HCT116 (cell line): ENCODE results near the gene ZNF780A. TPM values are rescaled to one million over a fixed set of nuclear protein-coding genes. Genes with fewer than 3 reads are reported as not detected.

Experiments
- ATAC-seq: fragments of 200-7000 bp; cut with Tn5 transposase; 2 replicates; pipeline ENCODE4 v1.9.1; 2020; ENCODE audit warnings: mild to moderate bottlenecking, moderate library complexity
- BruUV-seq: library from RNA; stranded (reverse); fragments of 400-500 nt; replicated peaks from 2 replicates; lab custom pipeline; 2021; lab: Mats Ljungman, UMichigan
- CTCF ChIA-PET: fragments of 300-600 bp; sonication (Branson Sonifier 250); formaldehyde crosslinking; loops from one replicate; lab custom pipeline; 2021; ENCODE audit warnings: antibody characterized with exemption; lab: Charles Lee
- POLR2A ChIA-PET: fragments of 300-600, 350-600 bp; sonication (Branson Sonifier 250); formaldehyde crosslinking; loops from one replicate; lab custom pipeline; 2021; ENCODE audit warnings: antibody characterized with exemption; lab: Charles Lee
- RAD21 ChIA-PET, 2 experiments: fragments of 300-600 bp; sonication (Branson Sonifier 250); formaldehyde crosslinking; loops; one replicate each; lab custom pipeline; 2023; ENCODE audit warnings: low total read pairs in 2 of 2; ENCODE audit not compliant: uncharacterized antibody in 2 of 2, unreplicated experiment in 2 of 2, low non-redundant PET in 1 of 2; lab: Charles Lee
- DNase-seq: peaks from one replicate; pipeline ENCODE4 v3.0.0-alpha.2; 2010; ENCODE audit warnings: low read depth, low spot score
- H2AFZ ChIP-seq: fragments of 200-600 bp; shearing (Covaris generic), sonication (generic); 2 replicates; pipeline ENCODE4 v1.6.1; 2017; ENCODE audit warnings: low read depth, mixed run types, mixed read lengths, antibody characterized with exemption, low read length; ENCODE audit not compliant: poor library complexity, severe bottlenecking
- H3K27ac ChIP-seq: 2 replicates; pipeline ENCODE4 v1.5.1; 2012; ENCODE audit warnings: low read depth, low read length
- H3K27me3 ChIP-seq: fragments of 200-600 bp; sonication (generic); 2 replicates; pipeline ENCODE4 v1.6.1; 2016; ENCODE audit warnings: mixed run types, low read length, mixed read lengths; ENCODE audit not compliant: insufficient read depth
- H3K36me3 ChIP-seq, 2 experiments: fragments of 200-500 bp in 1 of 2; fragments of 200-600 bp in 1 of 2; sonication (Bioruptor generic) in 1 of 2; sonication (generic) in 1 of 2; 2 replicates each; pipeline versions ENCODE4 v1.5.1 to v1.6.1; 2014 to 2016; ENCODE audit warnings: low read length in 2 of 2, inconsistent platforms in 1 of 2, mixed read lengths in 1 of 2, mixed run types in 1 of 2; ENCODE audit not compliant: insufficient read depth in 2 of 2, control insufficient read depth in 1 of 2
- H3K4me1 ChIP-seq, 2 experiments: fragments of 200-600 bp in 1 of 2; sonication (generic) in 1 of 2; 2 replicates each; pipeline versions ENCODE4 v1.5.1 to v1.6.1; 2012 to 2017; ENCODE audit warnings: low read length in 2 of 2, inconsistent platforms in 1 of 2, mild to moderate bottlenecking in 1 of 2, mixed read lengths in 1 of 2, mixed run types in 1 of 2, moderate library complexity in 1 of 2; ENCODE audit not compliant: insufficient read depth in 2 of 2, control insufficient read depth in 1 of 2
- H3K4me2 ChIP-seq: fragments of 200-600 bp; sonication (generic); 2 replicates; pipeline ENCODE4 v1.6.1; 2017; ENCODE audit warnings: mixed run types, low read length, mixed read lengths
- H3K4me3 ChIP-seq, 2 experiments: fragments of 200-600 bp in 1 of 2; sonication (generic) in 1 of 2; replicated peaks in 1 of 2; 2 replicates each; pipeline ENCODE4 v1.5.1; 2011 to 2016; ENCODE audit warnings: low read length in 2 of 2, control low read depth in 1 of 2, low read depth in 1 of 2, mild to moderate bottlenecking in 1 of 2, mixed read lengths in 1 of 2, mixed run types in 1 of 2
- H3K79me2 ChIP-seq: fragments of 200-600 bp; sonication (generic); 2 replicates; pipeline ENCODE4 v1.6.1; 2017; ENCODE audit warnings: mild to moderate bottlenecking, mixed run types, low read length, moderate library complexity, mixed read lengths; ENCODE audit not compliant: insufficient read depth
- H3K9ac ChIP-seq: fragments of 200-600 bp; sonication (generic); 2 replicates; pipeline ENCODE4 v1.6.1; 2016; ENCODE audit warnings: low read length, mixed read lengths
- H3K9me2 ChIP-seq: fragments of 200-600 bp; sonication (generic), shearing (Covaris generic); 2 replicates; pipeline ENCODE4 v1.6.1; 2017; ENCODE audit warnings: mixed run types, mild to moderate bottlenecking, moderate library complexity; ENCODE audit not compliant: insufficient read depth
- H3K9me3 ChIP-seq, 2 experiments: fragments of 200-500 bp in 1 of 2; fragments of 200-600 bp in 1 of 2; sonication (Bioruptor generic) in 1 of 2; sonication (generic) in 1 of 2; 2 replicates each; pipeline ENCODE4 v1.6.1; 2014 to 2017; ENCODE audit warnings: low read length in 2 of 2, mixed read lengths in 2 of 2, inconsistent platforms in 1 of 2, low read depth in 1 of 2, mild to moderate bottlenecking in 1 of 2, mixed run types in 1 of 2, moderate library complexity in 1 of 2; ENCODE audit not compliant: control insufficient read depth in 1 of 2, insufficient read depth in 1 of 2
- H4K20me1 ChIP-seq: fragments of 200-600 bp; sonication (generic), shearing (Covaris generic); 2 replicates; pipeline ENCODE4 v1.6.1; 2017; ENCODE audit warnings: mixed run types, mild to moderate bottlenecking, moderate library complexity; ENCODE audit not compliant: insufficient read depth
- CBX3 ChIP-seq: IDR thresholded peaks from 2 replicates; pipeline ENCODE4 v1.6.1; 2012; ENCODE audit warnings: low read depth
- EGR1 ChIP-seq: IDR thresholded peaks from 2 replicates; pipeline ENCODE4 v1.6.1; 2012; ENCODE audit warnings: low read depth
- ELF1 ChIP-seq: IDR thresholded peaks from 2 replicates; pipeline ENCODE4 v1.6.1; 2012; ENCODE audit warnings: low read depth, borderline replicate concordance
- EZH2 ChIP-seq: fragments of 200-600 bp; sonication (generic); IDR thresholded peaks from 2 replicates; pipeline ENCODE4 v1.6.1; 2017; ENCODE audit warnings: antibody characterized with exemption, mixed run types
- POLR2AphosphoS5 ChIP-seq: IDR thresholded peaks from 2 replicates; pipeline ENCODE4 v1.6.1; 2011; ENCODE audit warnings: mild to moderate bottlenecking, low read depth, low read length, moderate library complexity
- YY1 ChIP-seq: IDR thresholded peaks from 2 replicates; pipeline ENCODE4 v1.6.1; 2011; ENCODE audit warnings: low read length, low read depth, moderate library complexity, mild to moderate bottlenecking; ENCODE audit not compliant: insufficient replicate concordance; ENCODE audit errors: extremely low read depth
- intact Hi-C: fragments of 100-400 bp; cut with micrococcal nuclease; formaldehyde crosslinking; loops from 2 replicates; pipeline ENCODE4 v1.10.0; 2022
- total RNA-seq: library from RNA; stranded (reverse); gene quantifications from one replicate; pipeline ENCODE4 v1.2.1, GENCODE V29; 2021; ENCODE audit not compliant: unreplicated experiment
- TF ChIP-seq, protein P1 (sequence below), 3 experiments: fragments of 200-600 bp in 1 of 3; sonication (generic) in 1 of 3; IDR thresholded peaks in 2 of 3; conservative IDR thresholded peaks in 1 of 3; 2 replicates each; pipeline ENCODE4 v1.5.1; 2012 to 2017; ENCODE audit warnings: low read depth in 2 of 3, low read length in 2 of 3, antibody characterized with exemption in 1 of 3, borderline replicate concordance in 1 of 3, control low read depth in 1 of 3, mild to moderate bottlenecking in 1 of 3, mixed read lengths in 1 of 3, mixed run types in 1 of 3, moderate library complexity in 1 of 3; ENCODE audit not compliant: insufficient read depth in 1 of 3
- TF ChIP-seq, protein P2 (sequence below): IDR thresholded peaks from 2 replicates; pipeline ENCODE4 v1.6.1; 2012
- TF ChIP-seq, protein P3 (sequence below): IDR thresholded peaks from 2 replicates; pipeline ENCODE4 v1.6.1; 2011; ENCODE audit warnings: mild to moderate bottlenecking, low read length, moderate library complexity; ENCODE audit not compliant: insufficient replicate concordance; ENCODE audit errors: extremely low read depth

ZNF780A gene
- total RNA-seq, 1 experiment from 2014 or later, result 18.9 TPM

DNA sequence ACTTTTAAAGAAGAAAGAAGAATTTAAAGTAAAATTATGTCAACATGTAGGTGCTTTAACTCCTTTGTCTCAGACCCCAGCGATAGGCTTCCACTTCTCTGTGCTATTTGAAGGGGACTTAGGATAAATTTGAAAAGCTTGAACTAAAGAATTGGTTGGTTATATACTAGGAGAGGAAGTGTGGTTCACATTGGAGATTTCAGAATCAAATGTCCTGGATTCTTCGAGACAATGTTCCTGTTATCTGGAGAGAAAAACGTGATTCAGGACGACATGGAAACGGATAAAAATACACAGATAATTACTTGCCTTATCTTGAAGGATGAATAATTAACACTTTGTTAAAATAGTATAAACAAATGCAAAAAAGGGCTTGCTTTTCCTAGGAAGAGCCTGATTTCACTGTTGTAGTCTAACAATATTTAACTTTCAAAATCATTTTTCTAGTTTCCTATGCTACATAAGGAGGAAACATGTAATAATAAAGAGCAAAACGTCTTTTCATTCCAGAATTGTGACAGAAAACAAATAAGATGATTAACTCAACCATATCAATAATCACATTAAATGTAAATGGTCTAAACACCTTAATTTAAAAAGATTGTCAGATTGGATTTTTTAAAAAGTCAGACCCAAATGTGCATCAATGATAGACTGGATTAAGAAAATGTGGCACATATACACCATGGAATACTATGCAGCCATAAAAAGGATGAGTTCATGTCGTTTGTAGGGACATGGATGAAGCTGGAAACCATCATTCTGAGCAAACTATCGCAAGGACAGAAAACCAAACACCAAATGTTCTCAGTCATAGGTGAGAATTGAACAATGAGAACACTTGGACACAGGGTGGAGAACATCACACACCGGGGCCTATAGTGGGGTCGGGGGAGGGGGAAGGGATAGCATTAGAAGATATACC, 724 bp upstream of the ZNF780A start:
- Histone ChIP-seq H3K4me1 (peaks cover 8 to 19% of the 10 kb centered on the region in 2 experiments; a peak in 3 of 4 replicates), H3K36me3 (no peaks in the 10 kb centered on the region), H4K20me1 (no peaks in the 10 kb centered on the region), H3K27ac (peak overlapping the region; percentile 83), H2AFZ (peak overlapping the region; percentile 97), H3K4me2 (peak overlapping the region; percentile 85), H3K9ac (peak overlapping the region; percentile 77), H3K27me3 (no peaks in the 10 kb centered on the region), H3K9me3 (no peaks in the 10 kb centered on the region), H3K79me2 (peaks cover 29% of the 10 kb centered on the region), H3K9me2 (no peaks in the 10 kb centered on the region), H3K4me3 (peak overlapping the region; percentile 65 to 83)
- intact Hi-C loops, result no loop called here
- TF ChIP-seq ELF1 (no peak), EZH2 (no peak), YY1 (no peak), EGR1 (no peak), POLR2AphosphoS5 (no peak), CBX3 (no peak)
- TF ChIP-seq, protein P1, sequence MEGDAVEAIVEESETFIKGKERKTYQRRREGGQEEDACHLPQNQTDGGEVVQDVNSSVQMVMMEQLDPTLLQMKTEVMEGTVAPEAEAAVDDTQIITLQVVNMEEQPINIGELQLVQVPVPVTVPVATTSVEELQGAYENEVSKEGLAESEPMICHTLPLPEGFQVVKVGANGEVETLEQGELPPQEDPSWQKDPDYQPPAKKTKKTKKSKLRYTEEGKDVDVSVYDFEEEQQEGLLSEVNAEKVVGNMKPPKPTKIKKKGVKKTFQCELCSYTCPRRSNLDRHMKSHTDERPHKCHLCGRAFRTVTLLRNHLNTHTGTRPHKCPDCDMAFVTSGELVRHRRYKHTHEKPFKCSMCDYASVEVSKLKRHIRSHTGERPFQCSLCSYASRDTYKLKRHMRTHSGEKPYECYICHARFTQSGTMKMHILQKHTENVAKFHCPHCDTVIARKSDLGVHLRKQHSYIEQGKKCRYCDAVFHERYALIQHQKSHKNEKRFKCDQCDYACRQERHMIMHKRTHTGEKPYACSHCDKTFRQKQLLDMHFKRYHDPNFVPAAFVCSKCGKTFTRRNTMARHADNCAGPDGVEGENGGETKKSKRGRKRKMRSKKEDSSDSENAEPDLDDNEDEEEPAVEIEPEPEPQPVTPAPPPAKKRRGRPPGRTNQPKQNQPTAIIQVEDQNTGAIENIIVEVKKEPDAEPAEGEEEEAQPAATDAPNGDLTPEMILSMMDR (IDR thresholded peaks at IDR 0.05 in 2 of 3, conservative IDR thresholded peaks at IDR 0.05 in 1 of 3; ENCODE audit: borderline replicate concordance in 1 of 3, insufficient read depth in 1 of 3, low read depth in 2 of 3, low read length in 2 of 3), result no peak
- TF ChIP-seq, protein P2, sequence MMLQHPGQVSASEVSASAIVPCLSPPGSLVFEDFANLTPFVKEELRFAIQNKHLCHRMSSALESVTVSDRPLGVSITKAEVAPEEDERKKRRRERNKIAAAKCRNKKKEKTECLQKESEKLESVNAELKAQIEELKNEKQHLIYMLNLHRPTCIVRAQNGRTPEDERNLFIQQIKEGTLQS, result no peak
- TF ChIP-seq, protein P3, sequence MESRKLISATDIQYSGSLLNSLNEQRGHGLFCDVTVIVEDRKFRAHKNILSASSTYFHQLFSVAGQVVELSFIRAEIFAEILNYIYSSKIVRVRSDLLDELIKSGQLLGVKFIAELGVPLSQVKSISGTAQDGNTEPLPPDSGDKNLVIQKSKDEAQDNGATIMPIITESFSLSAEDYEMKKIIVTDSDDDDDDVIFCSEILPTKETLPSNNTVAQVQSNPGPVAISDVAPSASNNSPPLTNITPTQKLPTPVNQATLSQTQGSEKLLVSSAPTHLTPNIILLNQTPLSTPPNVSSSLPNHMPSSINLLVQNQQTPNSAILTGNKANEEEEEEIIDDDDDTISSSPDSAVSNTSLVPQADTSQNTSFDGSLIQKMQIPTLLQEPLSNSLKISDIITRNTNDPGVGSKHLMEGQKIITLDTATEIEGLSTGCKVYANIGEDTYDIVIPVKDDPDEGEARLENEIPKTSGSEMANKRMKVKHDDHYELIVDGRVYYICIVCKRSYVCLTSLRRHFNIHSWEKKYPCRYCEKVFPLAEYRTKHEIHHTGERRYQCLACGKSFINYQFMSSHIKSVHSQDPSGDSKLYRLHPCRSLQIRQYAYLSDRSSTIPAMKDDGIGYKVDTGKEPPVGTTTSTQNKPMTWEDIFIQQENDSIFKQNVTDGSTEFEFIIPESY, result no peak
- CTCF ChIA-PET, result no interaction called here
- ATAC-seq (0 out of 2 replicates have a peak, but pooled peaks have one; percentile 4), DNase-seq (no peak)
- RAD21 ChIA-PET, result no interaction called here
- BruUV-seq, result TSS peak; percentile 85
- POLR2A ChIA-PET, result interaction anchor here (0.7 to 1.0 kb wide), 3 partner anchors 10 to 121 kb away, joined by 3 to 4 read pairs (median 3); no protein-coding TSS in a partner anchor
